OCI-LY1 (cell line): Measurements from ENCODE around the gene DBN1.

Experiments
- H2AFZ ChIP-seq: fragments of 200-600 bp; sonication (generic), shearing (Covaris generic); 2 replicates; pipeline ENCODE4 v1.6.0; 2014; ENCODE audit warnings: antibody characterized with exemption, mild to moderate bottlenecking, low read length
- H3F3A ChIP-seq: fragments of 200-600 bp; sonication (generic), shearing (Covaris generic); 2 replicates; pipeline ENCODE4 v1.6.0; 2014; ENCODE audit warnings: mild to moderate bottlenecking, antibody characterized with exemption, low read length, moderate library complexity; ENCODE audit not compliant: insufficient read depth
- H3K27ac ChIP-seq: fragments of 200-600 bp; sonication (generic); 2 replicates; pipeline ENCODE4 v1.5.1; 2014; ENCODE audit warnings: low read length, mixed run types, mild to moderate bottlenecking, low read depth; ENCODE audit not compliant: poor library complexity, severe bottlenecking
- H3K27me3 ChIP-seq: fragments of 200-600 bp; sonication (generic); 2 replicates; pipeline ENCODE4 v1.6.0; 2014; ENCODE audit warnings: antibody characterized with exemption, mild to moderate bottlenecking, low read length, moderate library complexity; ENCODE audit not compliant: insufficient read depth
- H3K36me3 ChIP-seq: fragments of 200-600 bp; sonication (generic); 2 replicates; pipeline ENCODE4 v1.6.1; 2014; ENCODE audit warnings: mild to moderate bottlenecking, antibody characterized with exemption, low read length, moderate library complexity, mixed read lengths; ENCODE audit not compliant: insufficient read depth
- H3K4me1 ChIP-seq: fragments of 200-600 bp; sonication (generic); 2 replicates; pipeline ENCODE4 v1.5.1; 2014; ENCODE audit warnings: mild to moderate bottlenecking, low read length, moderate library complexity; ENCODE audit not compliant: insufficient read depth, severe bottlenecking
- H3K4me2 ChIP-seq: fragments of 200-600 bp; sonication (generic), shearing (Covaris generic); 2 replicates; pipeline ENCODE4 v1.6.1; 2014; ENCODE audit warnings: low read length
- H3K4me3 ChIP-seq: fragments of 200-600 bp; sonication (generic); 2 replicates; pipeline ENCODE4 v1.5.1; 2014; ENCODE audit warnings: low read length, low read depth, mild to moderate bottlenecking, mixed read lengths; ENCODE audit not compliant: poor library complexity, severe bottlenecking
- H3K79me2 ChIP-seq: fragments of 200-600 bp; shearing (Covaris generic); 2 replicates; pipeline ENCODE4 v1.6.1; 2016; ENCODE audit warnings: mixed run types, low read length, mixed read lengths; ENCODE audit not compliant: insufficient read depth
- H3K9ac ChIP-seq: fragments of 200-600 bp; sonication (generic), shearing (Covaris generic); 2 replicates; pipeline ENCODE4 v1.6.1; 2014; ENCODE audit warnings: mild to moderate bottlenecking, low read length, mixed read lengths
- H3K9me2 ChIP-seq: fragments of 200-600 bp; sonication (generic), shearing (Covaris generic); 2 replicates; pipeline ENCODE4 v1.6.1; 2014; ENCODE audit warnings: low read depth, mild to moderate bottlenecking, low read length, mixed read lengths
- H3K9me3 ChIP-seq: fragments of 200-600 bp; shearing (Covaris generic); 2 replicates; pipeline ENCODE4 v1.6.1; 2014; ENCODE audit warnings: low read length, mixed read lengths
- H4K20me1 ChIP-seq: fragments of 200-600 bp; sonication (generic), shearing (Covaris generic); 2 replicates; pipeline ENCODE4 v1.6.0; 2016; ENCODE audit warnings: mild to moderate bottlenecking, low read length; ENCODE audit not compliant: insufficient read depth
- CTCF ChIP-seq: fragments of 200-600 bp; sonication (generic), shearing (Covaris generic); IDR thresholded peaks from 2 replicates; pipeline ENCODE4 v1.5.1; 2017; ENCODE audit warnings: mild to moderate bottlenecking, antibody characterized with exemption, low read length, moderate library complexity, mixed read lengths
- EZH2 ChIP-seq: fragments of 200-600 bp; sonication (generic), shearing (Covaris generic); IDR thresholded peaks from 2 replicates; pipeline ENCODE4 v1.8.0; 2017; ENCODE audit warnings: borderline replicate concordance, mixed run types, mild to moderate bottlenecking, antibody characterized with exemption, low read length, moderate library complexity, mixed read lengths

Gene DBN1

DNA sequence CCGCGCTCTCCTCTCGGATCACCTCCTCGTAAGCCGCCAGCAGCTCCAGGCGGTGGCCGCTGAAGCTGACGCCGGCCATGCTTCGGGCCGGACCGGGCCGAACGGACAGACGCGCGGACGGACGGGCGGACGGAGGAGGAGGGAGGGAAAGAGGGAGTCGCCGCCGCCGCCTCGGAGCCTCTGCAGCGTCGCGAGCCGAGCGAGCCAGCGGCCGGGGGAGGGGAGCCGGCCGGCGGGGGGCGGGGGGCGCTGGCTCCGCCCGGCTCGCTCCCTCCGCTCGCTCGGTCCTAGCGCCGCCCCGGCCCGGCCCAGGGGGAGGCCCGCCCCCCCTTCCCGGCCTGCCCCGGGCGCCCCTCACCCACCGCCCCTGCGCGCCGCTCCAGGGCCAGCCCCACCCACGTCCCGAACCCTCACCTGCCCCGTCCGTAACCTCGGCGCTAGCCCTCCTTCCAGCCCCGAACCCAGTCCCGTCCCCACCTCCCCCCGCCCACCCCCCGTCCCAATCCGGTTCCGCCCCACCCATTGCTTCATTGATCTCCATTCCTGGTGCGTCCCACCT lies at the start of gene DBN1:
Gene DBN1, minus strand, starts transcription at position 192 of the 559 bp plus-strand sequence. Its CDS starts 113 bp downstream, at position 79.
- peaks cover 34% of the 10 kb centered on the region for H3K4me1 ChIP-seq
- TF ChIP-seq EZH2 (no peak), CTCF (no peak)

DNA sequence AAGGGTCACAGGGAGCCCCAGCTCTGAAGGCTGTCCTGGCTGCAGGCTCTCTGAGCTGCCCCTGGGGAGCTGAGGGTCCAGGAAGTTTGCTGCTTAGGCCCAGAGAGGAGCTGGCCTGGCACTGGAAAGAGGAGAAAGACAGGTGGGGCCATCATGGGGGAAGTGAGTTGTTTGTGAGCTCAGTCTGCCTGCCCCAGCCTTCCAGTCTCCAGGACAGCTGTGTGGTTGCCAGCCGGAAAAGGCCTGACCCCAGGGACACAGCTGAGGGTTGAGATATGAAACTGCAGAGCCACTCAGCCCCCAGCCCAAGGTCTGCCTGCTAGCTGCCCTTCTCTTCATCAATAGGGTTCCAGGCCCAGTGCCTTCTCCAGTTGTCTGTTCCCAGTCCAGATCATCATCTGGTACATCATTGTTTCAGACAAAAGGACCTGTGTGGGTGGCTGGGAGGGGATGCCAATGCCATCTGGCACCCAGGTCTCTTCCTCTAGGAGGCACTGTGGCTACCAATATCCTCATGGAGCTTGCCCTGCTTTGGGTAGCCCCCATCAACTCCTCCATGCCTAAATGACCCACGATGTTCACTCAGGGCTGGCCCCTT lies 47.6 kb upstream of the DBN1 start:
- no peaks in the 10 kb centered on the region for H4K20me1 ChIP-seq
- no peak overlapping the region for H2AFZ ChIP-seq
- no peak overlapping the region for H3K4me3 ChIP-seq
- H3K36me3 ChIP-seq, result peaks cover 49% of the 10 kb centered on the region
- peak overlapping the region; percentile 39 for H3K27ac ChIP-seq
- H3K27me3 ChIP-seq, result no peaks in the 10 kb centered on the region
- no peaks in the 10 kb centered on the region for H3F3A ChIP-seq
- H3K4me2 ChIP-seq, result no peak overlapping the region
- no peak overlapping the region; the same call in 1 of the 2 replicates for H3K9ac ChIP-seq
- peaks cover 16% of the 10 kb centered on the region for H3K4me1 ChIP-seq
- H3K9me3 ChIP-seq, result no peaks in the 10 kb centered on the region
- no peaks in the 10 kb centered on the region for H3K9me2 ChIP-seq
- TF ChIP-seq CTCF (no peak), EZH2 (no peak)
- peaks cover 4% of the 10 kb centered on the region for H3K79me2 ChIP-seq

More for the DNA sequence above, at the start of gene DBN1:
- H3K4me3 ChIP-seq, result peak within 1 kb of the TSS; percentile 82
- H3K9me2 ChIP-seq, result no peaks in the 10 kb centered on the region
- no peak within 1 kb of the TSS for H2AFZ ChIP-seq
- peak within 1 kb of the TSS; percentile 84 for H3K9ac ChIP-seq
- H3F3A ChIP-seq, result no peaks in the 10 kb centered on the region
- H3K9me3 ChIP-seq, result no peaks in the 10 kb centered on the region
- peak within 1 kb of the TSS; percentile 85 for H3K4me2 ChIP-seq
- no peaks in the 10 kb centered on the region for H3K27me3 ChIP-seq
- H3K79me2 ChIP-seq, result no peaks in the 10 kb centered on the region
- peak within 1 kb of the TSS; percentile 68 for H3K27ac ChIP-seq
- H3K36me3 ChIP-seq, result peaks cover 21% of the 10 kb centered on the region
- H4K20me1 ChIP-seq, result no peaks in the 10 kb centered on the region

DNA sequence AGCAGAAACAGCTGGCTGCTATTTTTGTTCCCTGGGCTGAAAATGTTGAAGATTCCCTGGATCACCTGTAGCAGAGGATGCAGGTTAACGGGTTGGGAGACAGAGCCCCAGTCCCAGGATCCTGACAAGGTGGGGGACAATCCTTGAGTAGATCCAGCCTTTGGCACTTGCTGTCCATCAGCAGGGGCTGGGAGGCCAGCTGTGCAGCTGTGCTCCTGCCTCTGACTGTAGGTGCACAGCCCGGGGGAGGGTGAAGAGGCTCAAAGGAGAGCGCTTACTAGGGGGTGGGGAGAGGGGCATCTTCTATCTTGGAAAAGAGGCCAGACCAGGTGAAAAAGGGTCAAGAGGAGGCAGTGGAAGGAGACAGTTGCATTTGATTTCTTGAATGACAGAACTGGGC lies 46.8 kb upstream of the DBN1 start:
- Histone ChIP-seq H3F3A (no peaks in the 10 kb centered on the region), H3K79me2 (peaks cover 7% of the 10 kb centered on the region), H3K27me3 (no peaks in the 10 kb centered on the region), H3K36me3 (peaks cover 49% of the 10 kb centered on the region), H3K4me1 (peaks cover 23% of the 10 kb centered on the region), H3K9ac (no peak overlapping the region), H3K4me3 (no peak overlapping the region), H4K20me1 (no peaks in the 10 kb centered on the region), H2AFZ (no peak overlapping the region), H3K9me2 (no peaks in the 10 kb centered on the region), H3K4me2 (no peak overlapping the region), H3K27ac (no peak overlapping the region), H3K9me3 (no peaks in the 10 kb centered on the region)
- no peak for TF ChIP-seq CTCF
